Stimulated activated CD4-positive, alpha-beta T cell treated with anti-CD3 and anti-CD28 coated beads, Interleukin-12 subunit alpha, Interleukin-12 subunit beta, amount 100 ng/mL, for 4 hours (primary cell): ENCODE measurements around the gene ERG28.

Source experiments
- DNase-seq: peaks from one replicate; pipeline ENCODE4 v3.0.0-alpha.2; 2020

ERG28 gene

GRCh38 chr14:75657331-75657730 is 3.3 kb downstream of the ERG28 start:
- no peak for DNase-seq

DNA sequence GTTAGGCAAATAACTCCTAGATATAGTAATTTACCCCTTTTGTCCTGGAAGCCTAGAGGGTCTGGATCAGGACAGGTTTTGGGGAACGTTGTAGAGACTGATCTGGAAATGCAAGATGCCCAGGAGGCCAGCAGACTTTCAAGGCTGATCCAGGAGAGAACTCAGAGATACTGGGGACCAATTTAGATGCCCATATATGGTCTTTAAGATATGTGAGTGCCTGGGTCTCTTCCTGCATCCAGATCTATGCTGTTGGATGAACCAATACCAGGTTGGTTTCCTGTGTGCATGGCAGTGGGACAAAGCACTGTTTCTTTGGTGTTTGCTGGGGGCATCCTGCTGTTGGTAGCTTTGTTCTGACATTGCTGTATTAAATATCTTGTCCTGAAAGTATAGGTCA is 5.4 kb downstream of the ERG28 start:
- DNase-seq, result no peak

- DNase-seq, result peak; percentile 81
Measured at GRCh38 chr14:75654127-75654732, 6.4 kb downstream of the ERG28 start.

DNA sequence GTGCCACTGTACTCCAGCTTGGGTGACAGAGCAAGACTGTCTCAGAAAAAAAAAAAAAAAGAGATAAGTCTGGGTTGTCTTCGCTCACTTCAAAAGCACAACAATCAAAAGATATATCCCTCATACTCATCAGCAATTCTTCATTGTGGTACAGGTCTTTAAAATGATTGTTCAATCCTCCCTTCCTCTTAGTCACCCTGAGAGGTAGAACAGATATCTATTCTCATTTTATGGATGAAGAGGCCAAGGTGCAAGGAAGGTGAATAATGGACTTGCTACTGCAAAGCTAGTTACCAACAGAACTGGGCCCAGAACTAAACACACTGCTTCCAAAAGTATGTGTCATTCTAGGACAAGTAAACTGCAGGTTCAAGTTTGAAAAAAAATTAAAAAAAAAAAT is 7.1 kb downstream of the ERG28 start:
- no peak for DNase-seq

GRCh38 chr14:75650253-75651058 is 10.2 kb downstream of the ERG28 start:
- DNase-seq, result no peak

- no peak for DNase-seq
Measured at GRCh38 chr14:75649773-75650172, 10.9 kb downstream of the ERG28 start.

- DNase-seq, result no peak
Measured at GRCh38 chr14:75649337-75649736, 11.3 kb downstream of the ERG28 start.

GRCh38 chr14:75648066-75648838 is 12.4 kb downstream of the ERG28 start:
- DNase-seq, result no peak

GRCh38 chr14:75647640-75648039 is 13.0 kb downstream of the ERG28 start:
- no peak for DNase-seq

DNA sequence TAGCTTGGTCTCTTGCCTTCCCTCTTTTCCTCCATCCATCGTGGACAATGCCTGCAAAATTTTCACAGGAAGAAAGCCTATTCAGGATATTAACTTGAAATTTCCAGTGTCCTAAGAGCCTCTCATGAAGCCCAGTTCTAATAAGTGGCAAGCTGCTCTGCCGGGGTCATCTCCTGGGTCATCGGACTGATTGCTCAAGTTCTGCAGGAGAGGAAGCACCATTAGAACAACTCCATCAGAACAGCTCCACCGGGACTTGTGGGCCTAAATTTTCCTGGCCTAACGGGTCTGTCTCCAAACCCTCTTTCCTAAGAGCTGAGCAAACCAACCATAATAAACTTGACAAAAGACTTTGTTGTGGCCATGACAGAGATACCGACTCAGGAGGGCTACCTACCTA is 13.9 kb downstream of the ERG28 start:
- no peak for DNase-seq

GRCh38 chr14:75645056-75645455 is 15.6 kb downstream of the ERG28 start:
- no peak for DNase-seq

- no peak for DNase-seq
Measured at GRCh38 chr14:75643985-75644384, 16.7 kb downstream of the ERG28 start.

GRCh38 chr14:75640876-75641275 is 19.8 kb downstream of the ERG28 start:
- DNase-seq, result no peak

- no peak for DNase-seq
Measured at GRCh38 chr14:75636100-75636692, 24.5 kb downstream of the ERG28 start.

DNA sequence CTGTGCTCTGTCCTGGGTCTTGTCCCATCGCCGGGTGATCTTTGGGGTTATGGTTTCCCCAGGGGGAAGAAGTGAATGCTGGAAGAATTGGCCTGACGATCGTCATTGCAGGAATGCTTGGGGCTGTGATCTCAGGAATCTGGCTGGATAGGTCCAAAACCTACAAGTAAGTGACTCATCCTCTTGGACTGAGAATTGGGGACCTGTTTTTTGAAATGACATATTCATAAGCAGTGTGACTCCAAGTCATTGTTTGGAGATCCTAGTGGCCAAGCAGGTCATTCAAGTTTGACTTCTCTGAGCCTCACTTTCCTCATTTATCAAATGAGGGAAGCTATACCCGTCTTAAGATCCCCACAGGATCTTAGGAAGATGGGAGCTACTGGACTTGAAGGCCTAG is 25.8 kb downstream of the ERG28 start:
- no peak for DNase-seq

- DNase-seq, result no peak
Measured at GRCh38 chr14:75631453-75631831, 29.2 kb downstream of the ERG28 start.

DNA sequence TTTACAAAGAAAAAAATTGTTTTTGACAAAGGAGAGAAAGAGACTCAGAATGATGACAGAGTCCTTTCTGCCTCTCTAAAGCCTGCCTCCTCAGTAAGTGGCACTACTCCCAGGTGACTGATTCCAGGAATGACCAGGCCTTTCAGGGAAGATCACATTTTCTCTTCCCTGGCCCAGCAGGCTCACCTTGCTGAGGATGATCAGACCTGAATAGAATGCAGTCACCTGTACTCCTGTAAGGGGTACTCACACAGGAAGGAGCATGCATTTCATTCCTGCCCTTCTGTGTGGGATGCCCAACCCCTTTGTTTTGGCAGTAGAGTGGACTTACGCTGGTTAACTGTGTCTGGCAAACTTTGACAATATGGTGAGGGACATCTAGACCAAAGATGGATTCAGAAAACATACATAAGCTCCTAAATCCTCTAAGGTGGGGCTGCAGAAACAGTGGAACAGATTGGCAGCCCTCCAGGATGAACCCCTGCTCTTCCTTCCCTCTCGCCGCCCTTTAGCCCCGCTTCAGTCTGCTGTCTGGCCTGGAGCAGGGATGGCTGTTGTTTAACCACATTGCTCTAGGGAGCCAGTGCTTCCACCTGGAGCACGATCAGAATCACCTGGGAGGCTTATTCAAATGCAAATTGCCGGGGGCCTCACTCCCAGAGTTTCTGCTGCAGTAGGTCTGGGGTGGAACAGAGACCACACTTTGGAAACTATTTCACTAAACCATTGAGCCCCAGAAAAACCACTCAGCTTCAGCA is 29.8 kb downstream of the ERG28 start:
- DNase-seq, result no peak

DNA sequence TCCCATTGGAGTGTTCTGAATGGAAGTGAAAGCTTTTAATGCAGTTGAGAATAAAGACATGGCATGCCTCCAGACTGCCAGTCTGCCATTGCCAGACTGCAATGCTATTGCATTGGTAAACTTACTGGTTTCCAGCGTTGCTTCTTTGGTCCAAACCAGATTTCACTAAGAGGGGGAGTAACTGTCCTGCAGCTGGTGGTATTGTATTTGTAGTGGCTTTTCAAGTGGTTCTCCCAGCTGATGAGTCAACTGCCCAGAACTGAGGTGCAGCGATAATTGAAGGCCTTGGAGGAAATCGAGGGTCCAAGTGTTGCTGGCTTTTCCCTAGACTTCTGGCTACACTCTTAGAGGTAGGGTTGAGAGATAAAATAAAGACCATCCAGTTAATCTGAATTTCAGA is 31.9 kb downstream of the ERG28 start:
- DNase-seq, result no peak

- no peak for DNase-seq
Measured at GRCh38 chr14:75627406-75627805, 33.3 kb downstream of the ERG28 start.

DNA sequence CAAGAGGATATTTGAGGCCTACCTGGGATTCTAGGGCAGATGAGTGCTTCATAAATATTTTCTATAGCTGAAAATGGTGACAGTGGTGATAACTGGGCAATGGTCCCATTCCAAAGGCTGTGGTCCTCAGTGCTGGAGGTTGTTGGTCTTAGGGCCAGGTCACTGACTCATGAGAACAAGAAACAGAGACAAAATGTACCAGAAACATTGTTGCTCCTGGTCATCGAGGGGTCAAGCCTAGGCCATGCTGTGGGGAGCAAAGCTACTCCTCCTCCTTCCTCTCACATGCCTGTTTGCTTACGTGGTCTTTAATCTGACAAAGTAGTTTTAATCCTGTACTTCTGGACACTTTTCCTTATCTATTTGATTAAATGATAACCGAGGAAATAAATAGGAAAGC is 33.8 kb downstream of the ERG28 start:
- DNase-seq, result no peak

GRCh38 chr14:75626396-75626795 is 34.3 kb downstream of the ERG28 start:
- no peak for DNase-seq

DNA sequence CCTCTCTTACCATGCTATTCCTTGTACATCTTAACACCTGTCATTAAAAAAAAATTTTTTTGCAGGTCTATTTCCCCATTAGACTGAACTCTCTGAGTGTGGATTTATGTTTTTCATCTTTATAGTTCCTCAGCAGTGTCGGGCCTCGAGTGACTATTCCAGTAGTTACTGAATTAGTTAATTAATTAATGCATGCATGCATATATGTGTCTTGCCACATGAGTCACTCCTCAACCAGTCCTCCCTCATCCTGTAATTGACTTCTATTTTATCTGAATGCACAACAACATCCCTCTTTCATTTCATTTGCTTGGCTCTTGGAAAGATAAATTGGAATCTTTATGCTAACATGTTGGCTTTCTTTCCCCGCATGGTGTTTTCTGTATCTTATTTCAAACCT is 35.6 kb downstream of the ERG28 start:
- DNase-seq, result no peak

DNA sequence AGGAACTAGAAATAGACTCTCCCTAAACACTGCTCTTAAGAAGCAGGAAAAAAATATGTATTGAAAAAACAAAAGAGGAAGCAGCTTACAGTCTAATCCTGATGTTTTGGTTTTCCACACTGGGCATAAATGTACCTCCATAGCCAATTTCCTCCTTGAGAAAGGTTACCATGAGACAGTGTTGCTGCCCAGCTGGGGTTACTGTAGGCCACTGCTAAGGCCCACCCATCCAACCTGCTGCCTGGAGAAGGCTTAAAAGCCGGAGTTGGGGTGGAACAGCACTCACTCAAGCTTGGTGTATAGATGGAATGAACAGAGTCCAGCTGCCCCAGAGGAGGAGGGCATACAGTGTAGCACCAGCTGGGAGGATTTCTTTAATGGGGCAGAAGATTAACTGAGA is 41.1 kb downstream of the ERG28 start:
- DNase-seq, result no peak
